Activated B cell treated with CpG ODN at 0.5 μM for 24 hours (primary cell): Measurements from ENCODE around the gene MANF. TPM values are rescaled to one million over a fixed set of nuclear protein-coding genes. Genes with fewer than 3 reads are reported as not detected.

Experiments
- ATAC-seq: fragments of 200-7000 bp; cut with Tn5 transposase; one replicate; pipeline ENCODE4 v1.10.0; 2021; ENCODE audit warnings: low read depth, mild to moderate bottlenecking, moderate library complexity
- CTCF ChIA-PET: fragments of 350-600 bp; sonication (Branson Sonifier 250); formaldehyde crosslinking; loops from one replicate; lab custom pipeline; 2021; ENCODE audit warnings: antibody characterized with exemption; lab: Charles Lee
- POLR2A ChIA-PET: fragments of 350-600 bp; sonication (Branson Sonifier 250); formaldehyde crosslinking; loops from one replicate; lab custom pipeline; 2021; ENCODE audit warnings: antibody characterized with exemption; lab: Charles Lee
- DNase-seq: peaks from one replicate; pipeline ENCODE4 v3.0.0; 2022
- H3K27ac Mint-ChIP-seq: one replicate; pipeline ENCODE4 v1.8.0; 2020; ENCODE audit warnings: mixed read lengths
- H3K27me3 Mint-ChIP-seq: one replicate; pipeline ENCODE4 v1.8.0; 2021; ENCODE audit warnings: mixed read lengths
- H3K36me3 Mint-ChIP-seq: one replicate; pipeline ENCODE4 v1.8.0; 2021; ENCODE audit warnings: low read depth, mixed read lengths
- H3K4me1 Mint-ChIP-seq: one replicate; pipeline ENCODE4 v1.8.0; 2021; ENCODE audit warnings: mixed read lengths
- H3K4me3 Mint-ChIP-seq: one replicate; pipeline ENCODE4 v1.8.0; 2020; ENCODE audit warnings: mild to moderate bottlenecking, mixed read lengths
- H3K9me3 Mint-ChIP-seq: one replicate; pipeline ENCODE4 v1.8.0; 2020; ENCODE audit warnings: mixed read lengths
- intact Hi-C: fragments of 100-400 bp; cut with micrococcal nuclease; formaldehyde crosslinking; loops from one replicate; pipeline ENCODE4 v1.15.1; 2024
- total RNA-seq: library from RNA; stranded (reverse); gene quantifications from 2 replicates; pipeline ENCODE4 v1.2.3, GENCODE V29; 2022
- TF ChIP-seq, protein P1 (sequence below): fragments of 200-600 bp; IDR thresholded peaks from one replicate; pipeline ENCODE4 v1.8.0; 2022; ENCODE audit warnings: antibody characterized with exemption, mild to moderate bottlenecking

MANF gene
- total RNA-seq, 1 donor from 2014 or later = 64.2 TPM

DNA sequence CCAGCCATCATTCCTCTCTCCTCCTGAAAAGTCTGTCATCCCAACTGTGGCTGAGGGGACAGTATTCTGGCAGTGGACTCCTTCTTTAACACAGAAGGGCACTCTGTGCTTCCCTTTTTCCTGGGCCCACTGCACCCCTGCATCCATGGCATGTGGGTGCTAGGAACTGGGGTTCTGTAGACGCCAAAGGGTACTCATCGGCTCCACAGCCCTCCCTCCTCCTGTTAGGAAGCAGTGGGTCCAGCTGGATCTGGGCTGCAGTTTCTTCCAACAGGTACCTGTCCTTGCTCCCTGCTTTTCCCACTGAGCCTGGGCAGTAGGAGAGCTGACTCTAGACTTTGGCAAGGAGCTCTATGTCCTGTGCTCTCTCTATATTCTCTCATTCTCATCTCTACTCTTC is 6.4 kb upstream of the MANF start:
- Mint-ChIP-seq H3K4me3 (no peak overlapping the region), H3K27me3 (peaks cover 20% of the 10 kb centered on the region), H3K9me3 (no peaks in the 10 kb centered on the region), H3K36me3 (no peaks in the 10 kb centered on the region), H3K4me1 (peaks cover 7% of the 10 kb centered on the region), H3K27ac (no peak overlapping the region)
- ChIA-PET CTCF (interaction anchor here (1.5 kb wide), 1 partner anchor 763 kb away, joined by 5 read pairs; the partner anchor contains the start of gene MAPKAPK3), POLR2A (no interaction called here)
- DNase-seq = peak; percentile 3
- ATAC-seq = no peak
- TF ChIP-seq, protein P1, sequence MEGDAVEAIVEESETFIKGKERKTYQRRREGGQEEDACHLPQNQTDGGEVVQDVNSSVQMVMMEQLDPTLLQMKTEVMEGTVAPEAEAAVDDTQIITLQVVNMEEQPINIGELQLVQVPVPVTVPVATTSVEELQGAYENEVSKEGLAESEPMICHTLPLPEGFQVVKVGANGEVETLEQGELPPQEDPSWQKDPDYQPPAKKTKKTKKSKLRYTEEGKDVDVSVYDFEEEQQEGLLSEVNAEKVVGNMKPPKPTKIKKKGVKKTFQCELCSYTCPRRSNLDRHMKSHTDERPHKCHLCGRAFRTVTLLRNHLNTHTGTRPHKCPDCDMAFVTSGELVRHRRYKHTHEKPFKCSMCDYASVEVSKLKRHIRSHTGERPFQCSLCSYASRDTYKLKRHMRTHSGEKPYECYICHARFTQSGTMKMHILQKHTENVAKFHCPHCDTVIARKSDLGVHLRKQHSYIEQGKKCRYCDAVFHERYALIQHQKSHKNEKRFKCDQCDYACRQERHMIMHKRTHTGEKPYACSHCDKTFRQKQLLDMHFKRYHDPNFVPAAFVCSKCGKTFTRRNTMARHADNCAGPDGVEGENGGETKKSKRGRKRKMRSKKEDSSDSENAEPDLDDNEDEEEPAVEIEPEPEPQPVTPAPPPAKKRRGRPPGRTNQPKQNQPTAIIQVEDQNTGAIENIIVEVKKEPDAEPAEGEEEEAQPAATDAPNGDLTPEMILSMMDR = no peak
- intact Hi-C loops = no loop called here

- Mint-ChIP-seq H3K27ac (no peak overlapping the region), H3K27me3 (peaks cover 19% of the 10 kb centered on the region), H3K4me3 (no peak overlapping the region), H3K36me3 (no peaks in the 10 kb centered on the region), H3K4me1 (peaks cover 11% of the 10 kb centered on the region), H3K9me3 (no peaks in the 10 kb centered on the region)
- peak; percentile 9 for DNase-seq
- ChIA-PET CTCF (no interaction called here), POLR2A (no interaction called here)
- intact Hi-C loops = no loop called here
- TF ChIP-seq, protein P1 = no peak
- no peak for ATAC-seq
Observed at GRCh38 chr3:51379301-51379700, 5.8 kb upstream of the MANF start.

GRCh38 chr3:51379746-51380455 is 5.2 kb upstream of the MANF start:
- no peak for ATAC-seq
- TF ChIP-seq, protein P1 = no peak
- H3K4me3 Mint-ChIP-seq = no peak overlapping the region
- CTCF ChIA-PET = no interaction called here
- no peaks in the 10 kb centered on the region for H3K9me3 Mint-ChIP-seq
- no peak overlapping the region for H3K27ac Mint-ChIP-seq
- intact Hi-C loops = no loop called here
- H3K36me3 Mint-ChIP-seq = peaks cover 5% of the 10 kb centered on the region
- H3K4me1 Mint-ChIP-seq = peaks cover 13% of the 10 kb centered on the region
- DNase-seq = no peak
- H3K27me3 Mint-ChIP-seq = peaks cover 18% of the 10 kb centered on the region
- POLR2A ChIA-PET = interaction anchor here (0.7 kb wide), 1 partner anchor 301 kb away, joined by 3 read pairs; no protein-coding TSS in a partner anchor

DNA sequence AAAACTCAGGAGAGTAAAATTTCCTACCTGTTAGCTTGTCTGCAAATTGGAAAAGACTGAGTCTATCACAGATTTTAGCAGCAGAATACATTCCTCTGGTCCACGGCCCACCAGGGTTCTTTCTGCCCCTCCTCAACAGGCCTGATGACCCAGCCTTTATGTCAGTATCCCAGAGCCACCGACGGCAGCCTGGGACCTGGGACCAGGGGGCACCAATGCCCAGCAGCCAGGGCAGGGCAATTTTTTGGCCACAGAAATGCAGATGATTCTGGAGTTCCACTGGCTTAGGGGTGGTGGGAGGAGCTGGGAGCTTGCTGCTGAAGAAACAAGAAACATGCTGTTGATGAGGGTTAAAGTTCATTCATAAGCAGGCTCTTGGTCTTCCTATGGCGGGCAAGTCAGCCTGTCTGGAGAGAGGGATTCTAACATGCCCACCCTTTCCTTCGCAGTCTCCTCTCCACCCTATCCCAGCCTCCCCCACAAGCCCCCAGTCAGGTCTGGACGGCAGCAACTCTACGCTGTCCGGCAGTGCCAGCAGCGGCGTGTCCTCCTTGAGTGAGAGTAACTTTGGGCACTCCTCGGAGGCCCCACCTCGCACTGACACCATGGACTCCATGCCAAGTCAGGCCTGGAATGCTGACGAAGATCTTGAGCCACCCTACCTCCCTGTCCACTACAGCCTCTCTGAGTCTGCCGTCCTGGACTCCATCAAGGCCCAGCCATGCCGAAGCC is 4.3 kb upstream of the MANF start:
- DNase-seq (no peak), ATAC-seq (no peak)
- intact Hi-C loops = no loop called here
- POLR2A ChIA-PET = interaction anchor here (0.7 kb wide), 1 partner anchor 300 kb away, joined by 3 read pairs; no protein-coding TSS in a partner anchor
- CTCF ChIA-PET = no interaction called here
- H3K9me3 Mint-ChIP-seq = no peaks in the 10 kb centered on the region
- TF ChIP-seq, protein P1 = no peak
- H3K27me3 Mint-ChIP-seq = peaks cover 10% of the 10 kb centered on the region
- H3K27ac Mint-ChIP-seq = no peak overlapping the region
- H3K4me1 Mint-ChIP-seq = peaks cover 19% of the 10 kb centered on the region
- H3K4me3 Mint-ChIP-seq = no peak overlapping the region
- H3K36me3 Mint-ChIP-seq = peaks cover 9% of the 10 kb centered on the region

DNA sequence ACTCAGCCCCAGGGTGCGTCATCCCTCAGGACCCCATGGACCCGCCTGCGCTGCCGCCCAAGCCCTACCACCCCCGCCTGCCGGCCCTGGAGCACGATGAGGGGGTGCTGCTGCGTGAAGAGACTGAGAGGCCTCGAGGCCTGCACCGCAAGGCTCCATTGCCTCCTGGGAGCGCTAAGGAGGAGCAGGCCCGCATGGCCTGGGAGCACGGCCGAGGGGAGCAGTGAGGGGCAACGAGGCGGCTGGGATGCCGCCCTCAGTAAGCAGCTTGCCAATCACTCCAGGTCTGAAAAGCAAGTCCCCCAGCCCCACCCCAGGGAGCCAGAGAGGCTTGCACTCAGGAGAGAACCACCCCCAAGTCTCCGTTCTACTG is 3.8 kb upstream of the MANF start:
- Mint-ChIP-seq H3K4me3 (no peak overlapping the region), H3K36me3 (peaks cover 10% of the 10 kb centered on the region), H3K27me3 (peaks cover 7% of the 10 kb centered on the region), H3K4me1 (peaks cover 25% of the 10 kb centered on the region), H3K27ac (no peak overlapping the region), H3K9me3 (no peaks in the 10 kb centered on the region)
- no peak for DNase-seq
- ChIA-PET POLR2A (no interaction called here), CTCF (no interaction called here)
- TF ChIP-seq, protein P1 = no peak
- no peak for ATAC-seq
- intact Hi-C loops = no loop called here
